IgD-negative memory B cell (primary cell): Measurements from ENCODE around the gene PHC3. TPM values are rescaled to one million over a fixed set of nuclear protein-coding genes. Genes with fewer than 3 reads are reported as not detected.

Source experiments
- H3K27ac Mint-ChIP-seq, 3 donors: one replicate each; pipeline ENCODE4 v1.8.0; 2020 to 2022; ENCODE audit warnings: mild to moderate bottlenecking in 3 of 3, mixed read lengths in 3 of 3, moderate library complexity in 1 of 3
- H3K27me3 Mint-ChIP-seq: one replicate; pipeline ENCODE4 v1.8.0; 2021; ENCODE audit warnings: mixed read lengths
- H3K36me3 Mint-ChIP-seq: one replicate; pipeline ENCODE4 v1.8.0; 2020; ENCODE audit warnings: mild to moderate bottlenecking, mixed read lengths
- H3K4me1 Mint-ChIP-seq, 3 donors: one replicate each; pipeline ENCODE4 v1.8.0; 2020 to 2022; ENCODE audit warnings: mixed read lengths in 3 of 3, mild to moderate bottlenecking in 1 of 3
- H3K4me3 Mint-ChIP-seq, 4 donors: one replicate each; pipeline ENCODE4 v1.8.0; 2020 to 2022; ENCODE audit warnings: mild to moderate bottlenecking in 4 of 4, mixed read lengths in 4 of 4, moderate library complexity in 3 of 4
- H3K9me3 Mint-ChIP-seq, 3 donors: one replicate each; pipeline ENCODE4 v1.8.0; 2020 to 2021; ENCODE audit warnings: mixed read lengths in 3 of 3, mild to moderate bottlenecking in 1 of 3
- polyA plus RNA-seq: library from polyadenylated mRNA; unstranded; fragments of 300-500 nt; fragmentation: Illumina TruSeq; gene quantifications from one replicate; pipeline ENCODE4 v1.2.3, GENCODE V29; 2021

Gene PHC3
- polyA plus RNA-seq, 1 donor from 2014 or later: 81.2 TPM

GRCh38 chr3:170038434-170039110, 143.0 kb downstream of the PHC3 start:
- Mint-ChIP-seq H3K4me3 (peak overlapping the region; percentile 89 to 97 (median 95)), H3K27me3 (no peaks in the 10 kb centered on the region), H3K4me1 (peaks cover 22 to 32% (median 22%) of the 10 kb centered on the region in 3 donors), H3K9me3 (no peaks in the 10 kb centered on the region), H3K27ac (peak overlapping the region; percentile 89 to 92 (median 90)), H3K36me3 (peaks cover 5% of the 10 kb centered on the region)

Other genes starting within 250 kb of the PHC3 start
- 273 TPM for gene SEC62, start 214.9 kb downstream of the PHC3 start, polyA plus RNA-seq
- 40.9 TPM for gene GPR160, start 143.7 kb downstream of the PHC3 start, polyA plus RNA-seq
- gene PRKCI, start 40.7 kb upstream of the PHC3 start, polyA plus RNA-seq: 12.9 TPM
- gene SKIL, start 176.0 kb upstream of the PHC3 start, polyA plus RNA-seq: 10.0 TPM
- not detected for gene CLDN11, start 237.1 kb upstream of the PHC3 start, polyA plus RNA-seq